ENCODE data around the gene ECE1. TPM values are rescaled to one million over a fixed set of nuclear protein-coding genes. Genes with fewer than 3 reads are reported as not detected.

The ECE1 gene
- total and polyA plus RNA-seq, 9 donors = 37.3 to 313 (median 119) TPM

GRCh38 chr1:21168444-21168843 is 121.8 kb downstream of the ECE1 start:
- 95 to 97% (median 96%) methylated on average over 2 of the region's 2 CpGs for WGBS, 3 donors
- TF ChIP-seq POLR2A (IDR thresholded peaks at IDR 0.05) = no peak
- no peak for TF ChIP-seq EP300 (IDR thresholded peaks at IDR 0.05)
- TF ChIP-seq, protein P1, sequence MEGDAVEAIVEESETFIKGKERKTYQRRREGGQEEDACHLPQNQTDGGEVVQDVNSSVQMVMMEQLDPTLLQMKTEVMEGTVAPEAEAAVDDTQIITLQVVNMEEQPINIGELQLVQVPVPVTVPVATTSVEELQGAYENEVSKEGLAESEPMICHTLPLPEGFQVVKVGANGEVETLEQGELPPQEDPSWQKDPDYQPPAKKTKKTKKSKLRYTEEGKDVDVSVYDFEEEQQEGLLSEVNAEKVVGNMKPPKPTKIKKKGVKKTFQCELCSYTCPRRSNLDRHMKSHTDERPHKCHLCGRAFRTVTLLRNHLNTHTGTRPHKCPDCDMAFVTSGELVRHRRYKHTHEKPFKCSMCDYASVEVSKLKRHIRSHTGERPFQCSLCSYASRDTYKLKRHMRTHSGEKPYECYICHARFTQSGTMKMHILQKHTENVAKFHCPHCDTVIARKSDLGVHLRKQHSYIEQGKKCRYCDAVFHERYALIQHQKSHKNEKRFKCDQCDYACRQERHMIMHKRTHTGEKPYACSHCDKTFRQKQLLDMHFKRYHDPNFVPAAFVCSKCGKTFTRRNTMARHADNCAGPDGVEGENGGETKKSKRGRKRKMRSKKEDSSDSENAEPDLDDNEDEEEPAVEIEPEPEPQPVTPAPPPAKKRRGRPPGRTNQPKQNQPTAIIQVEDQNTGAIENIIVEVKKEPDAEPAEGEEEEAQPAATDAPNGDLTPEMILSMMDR (IDR thresholded peaks at IDR 0.05) = no peak
- Histone ChIP-seq H3K9me3 (no peaks in the 10 kb centered on the region), H3K27me3 (no peaks in the 10 kb centered on the region), H3K27ac (no peak overlapping the region), H3K36me3 (no peaks in the 10 kb centered on the region), H3K4me1 (ENCODE audit: insufficient read depth) (no peaks in the 10 kb centered on the region), H3K4me3 (no peak overlapping the region)
- intact Hi-C loops (cut with DNase I) = no loop called here
- no peak for DNase-seq

Other genes with a start within 250 kb of the ECE1 start
- 10 to 100 TPM; 25.8 to 62.4 (median 39.4) TPM for gene EIF4G3, start 113.6 kb downstream of the ECE1 start, total RNA-seq
- 10 to 100 TPM; 13.9 to 57.5 TPM for gene EIF4G3, start 113.6 kb downstream of the ECE1 start, polyA plus RNA-seq
- 1 to 10 TPM; 5.6 to 9.8 (median 8.8) TPM for gene NBPF3, start 149.7 kb upstream of the ECE1 start, total RNA-seq
- gene NBPF3, start 149.7 kb upstream of the ECE1 start, polyA plus RNA-seq = 10 to 100 TPM in 1 of 2 donors, 1 to 10 TPM in 1; 4.2 to 11.1 TPM
- gene ALPL, start 219.0 kb upstream of the ECE1 start, total RNA-seq = 1 to 10 TPM; 1.2 to 5.3 (median 3.3) TPM
- gene ALPL, start 219.0 kb upstream of the ECE1 start, polyA plus RNA-seq = 1 to 10 TPM; 4.1 to 9.2 TPM

Measured in ovary (tissue), 9 donors.